B cell (primary cell): ENCODE data around the gene PLEKHM3. TPM values are rescaled to one million over a fixed set of nuclear protein-coding genes. Genes with fewer than 3 reads are reported as not detected.

Experiments used
- ATAC-seq: fragments of 200-7000 bp; cut with Tn5 transposase; one replicate; pipeline ENCODE4 v1.10.0; 2021; ENCODE audit warnings: low read depth, mild to moderate bottlenecking, moderate number of reproducible peaks, moderate library complexity
- CTCF ChIA-PET: fragments of 350-600 bp; sonication (Branson Sonifier 250); formaldehyde crosslinking; loops from one replicate; lab custom pipeline; 2021; ENCODE audit warnings: antibody characterized with exemption, inconsistent platforms; lab: Charles Lee
- POLR2A ChIA-PET: fragments of 350-600 bp; sonication (Branson Sonifier 250); formaldehyde crosslinking; loops from one replicate; lab custom pipeline; 2021; ENCODE audit warnings: antibody characterized with exemption; lab: Charles Lee
- DNase-seq: peaks from one replicate; pipeline ENCODE4 v3.0.0; 2013
- H2AFZ ChIP-seq: 2 replicates; pipeline ENCODE4 v1.6.1; 2012; ENCODE audit warnings: mild to moderate bottlenecking, low read depth, low read length; ENCODE audit not compliant: insufficient read depth, poor library complexity, severe bottlenecking
- H3K27ac ChIP-seq, 2 donors: 1 replicate in 1 of 2; 2 replicates in 1 of 2; pipeline ENCODE4 v1.5.1; 2012 to 2013; ENCODE audit warnings: low read length in 2 of 2, mild to moderate bottlenecking in 2 of 2, moderate library complexity in 1 of 2
- H3K27me3 ChIP-seq, 4 experiments: fragments of 200-600 bp in 1 of 4; sonication (generic) in 1 of 4; replicated peaks in 1 of 4; 1 replicate in 2 of 4; 2 replicates in 2 of 4; pipeline versions ENCODE4 v1.6.1 to v1.7.0; 2013 to 2016; ENCODE audit warnings: low read length in 3 of 4, mild to moderate bottlenecking in 2 of 4, mixed read lengths in 1 of 4, moderate library complexity in 1 of 4; ENCODE audit not compliant: insufficient read depth in 4 of 4, control insufficient read depth in 3 of 4; ENCODE audit errors: control extremely low read depth in 1 of 4
- H3K36me3 ChIP-seq, 2 experiments: replicated peaks in 1 of 2; 1 replicate in 1 of 2; 2 replicates in 1 of 2; pipeline versions ENCODE4 v1.6.1 to v1.7.1; 2013; ENCODE audit warnings: low read length in 1 of 2; ENCODE audit not compliant: insufficient read depth in 2 of 2, control insufficient read depth in 1 of 2; ENCODE audit errors: control extremely low read depth in 1 of 2, extremely low read depth in 1 of 2
- H3K4me1 ChIP-seq, 2 donors: fragments of 200-600 bp in 1 of 2; sonication (generic) in 1 of 2; 1 replicate in 1 of 2; 2 replicates in 1 of 2; pipeline versions ENCODE4 v1.5.1 to v1.6.1; 2013 to 2017; ENCODE audit warnings: low read length in 2 of 2; ENCODE audit not compliant: control insufficient read depth in 2 of 2, insufficient read depth in 2 of 2
- H3K4me2 ChIP-seq: replicated peaks from 2 replicates; pipeline ENCODE3; 2012; ENCODE audit warnings: mild to moderate bottlenecking, low read depth, low read length; ENCODE audit not compliant: poor library complexity, severe bottlenecking
- H3K4me3 ChIP-seq, 5 experiments: fragments of 200-600 bp in 1 of 5; sonication (generic) in 1 of 5; 1 replicate in 3 of 5; 2 replicates in 2 of 5; pipeline versions ENCODE4 v1.5.1 to v1.7.0; 2011 to 2016; ENCODE audit warnings: low read length in 4 of 5, mild to moderate bottlenecking in 4 of 5, low read depth in 2 of 5, control low read depth in 1 of 5, moderate library complexity in 1 of 5; ENCODE audit not compliant: insufficient read depth in 1 of 5; ENCODE audit errors: control extremely low read depth in 1 of 5, extremely low read depth in 1 of 5
- H3K79me2 ChIP-seq: fragments of 200-600 bp; sonication (generic); one replicate; pipeline ENCODE4 v1.6.0; 2016; ENCODE audit warnings: low read length; ENCODE audit not compliant: control insufficient read depth, insufficient read depth
- H3K9ac ChIP-seq: fragments of 200-600 bp; sonication (generic); 2 replicates; pipeline ENCODE4 v1.6.1; 2017; ENCODE audit warnings: mild to moderate bottlenecking, low read length, moderate library complexity
- H3K9me3 ChIP-seq, 3 donors: one replicate each; pipeline versions ENCODE4 v1.6.1 to v1.7.1; 2013; ENCODE audit warnings: low read length in 2 of 3; ENCODE audit not compliant: control insufficient read depth in 2 of 3, insufficient read depth in 1 of 3; ENCODE audit errors: control extremely low read depth in 1 of 3
- H4K20me1 ChIP-seq: 2 replicates; pipeline ENCODE4 v1.6.0; 2012; ENCODE audit warnings: mild to moderate bottlenecking, low read length; ENCODE audit not compliant: insufficient read depth, control insufficient read depth, poor library complexity, severe bottlenecking
- H3K27ac Mint-ChIP-seq: one replicate; pipeline ENCODE4 v1.8.0; 2021; ENCODE audit warnings: mixed read lengths
- H3K27me3 Mint-ChIP-seq: one replicate; pipeline ENCODE4 v1.8.0; 2021; ENCODE audit warnings: mixed read lengths
- H3K4me1 Mint-ChIP-seq: one replicate; pipeline ENCODE4 v1.8.0; 2021; ENCODE audit warnings: mixed read lengths
- H3K4me3 Mint-ChIP-seq: one replicate; pipeline ENCODE4 v1.8.0; 2021; ENCODE audit warnings: mixed read lengths
- H3K9me3 Mint-ChIP-seq: one replicate; pipeline ENCODE4 v1.8.0; 2022; ENCODE audit warnings: mixed read lengths; ENCODE audit not compliant: insufficient read depth
- EZH2 ChIP-seq: IDR thresholded peaks from 2 replicates; pipeline ENCODE4 v1.6.1; 2012; ENCODE audit warnings: borderline replicate concordance, low read depth, mild to moderate bottlenecking, moderate library complexity, low read length; ENCODE audit not compliant: insufficient read depth, poor library complexity, severe bottlenecking
- WGBS: methylation state at CpG from one replicate; pipeline ENCODE4 v1.1.5; 2013; ENCODE audit warnings: missing lambda C conversion rate; ENCODE audit not compliant: insufficient coverage; 5-methylcytosine and 5-hydroxymethylcytosine counted together
- intact Hi-C: fragments of 100-400 bp; cut with micrococcal nuclease; formaldehyde crosslinking; loops from one replicate; pipeline ENCODE4 v1.10.0; 2022
- polyA plus RNA-seq: library from polyadenylated mRNA; depleted of rRNA; stranded (reverse); fragments of >200 nt; gene quantifications from 2 replicates; pipeline ENCODE4 v1.2.3, GENCODE V29; 2012
- total RNA-seq, 2 donors: library from RNA; stranded (reverse); fragments of 120-200 nt in 1 of 2; gene quantifications; 1 replicate in 1 of 2; 2 replicates in 1 of 2; pipeline versions ENCODE4 v1.2.3 to v1.2.4, GENCODE V29; 2013 to 2022
- TF ChIP-seq, protein P1 (sequence below): fragments of 200-600 bp; IDR thresholded peaks from one replicate; pipeline ENCODE4 v1.8.0; 2022; ENCODE audit warnings: antibody characterized with exemption, mild to moderate bottlenecking

The PLEKHM3 gene
- total and polyA plus RNA-seq, 2 donors (not counting 1 experiment from before 2014, with no cell fraction given): 4.0 to 17.7 TPM

DNA sequence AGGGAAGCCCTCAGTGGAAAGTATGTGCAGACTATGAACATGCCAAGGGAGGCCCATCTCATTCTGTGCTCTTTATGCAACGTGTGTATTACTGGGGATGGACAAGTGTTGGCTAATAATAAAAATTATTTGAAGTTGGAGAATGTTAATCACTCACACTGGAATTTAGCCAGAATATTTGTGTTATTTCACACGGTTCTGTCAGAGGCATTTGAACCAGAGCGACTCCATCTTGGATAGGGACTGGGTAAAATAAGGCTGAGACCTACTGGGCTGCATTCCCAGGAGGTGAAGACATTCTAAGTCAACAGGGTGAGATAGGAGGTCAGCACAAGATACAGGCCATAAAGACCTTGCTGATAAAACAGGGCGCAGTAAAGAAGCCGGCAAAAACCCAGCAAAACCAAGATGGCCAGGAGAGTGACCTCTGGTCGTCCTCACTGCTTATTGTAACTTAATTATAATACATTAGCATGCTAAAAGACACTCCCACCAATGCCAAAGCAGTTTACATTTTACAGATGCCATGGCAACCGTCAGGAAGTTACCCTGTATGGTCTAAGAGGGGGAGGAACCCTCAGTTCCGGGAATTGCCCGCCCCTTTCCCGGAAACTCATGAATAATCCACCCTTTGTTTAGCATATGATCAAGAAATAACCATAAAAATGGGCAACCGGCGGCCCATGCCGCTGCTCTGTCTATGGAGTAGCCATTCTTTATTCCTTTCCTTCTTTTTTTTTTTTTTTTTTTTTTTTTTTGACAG is 253.1 kb downstream of the PLEKHM3 start:
- H3K4me3 ChIP-seq: no peak overlapping the region
- no peaks in the 10 kb centered on the region for H3K79me2 ChIP-seq
- no peaks in the 10 kb centered on the region for H3K9me3 Mint-ChIP-seq
- peaks cover 3% of the 10 kb centered on the region for H3K27me3 Mint-ChIP-seq
- H3K4me1 ChIP-seq: peaks cover 19 to 30% of the 10 kb centered on the region in 2 donors
- H3K9me3 ChIP-seq: peaks cover 0 to 6% (median 0%) of the 10 kb centered on the region in 3 donors
- 89% methylated on average over 3 of the region's 13 CpGs for WGBS
- H3K36me3 ChIP-seq: no peaks in the 10 kb centered on the region
- no peak for TF ChIP-seq EZH2
- TF ChIP-seq, protein P1, sequence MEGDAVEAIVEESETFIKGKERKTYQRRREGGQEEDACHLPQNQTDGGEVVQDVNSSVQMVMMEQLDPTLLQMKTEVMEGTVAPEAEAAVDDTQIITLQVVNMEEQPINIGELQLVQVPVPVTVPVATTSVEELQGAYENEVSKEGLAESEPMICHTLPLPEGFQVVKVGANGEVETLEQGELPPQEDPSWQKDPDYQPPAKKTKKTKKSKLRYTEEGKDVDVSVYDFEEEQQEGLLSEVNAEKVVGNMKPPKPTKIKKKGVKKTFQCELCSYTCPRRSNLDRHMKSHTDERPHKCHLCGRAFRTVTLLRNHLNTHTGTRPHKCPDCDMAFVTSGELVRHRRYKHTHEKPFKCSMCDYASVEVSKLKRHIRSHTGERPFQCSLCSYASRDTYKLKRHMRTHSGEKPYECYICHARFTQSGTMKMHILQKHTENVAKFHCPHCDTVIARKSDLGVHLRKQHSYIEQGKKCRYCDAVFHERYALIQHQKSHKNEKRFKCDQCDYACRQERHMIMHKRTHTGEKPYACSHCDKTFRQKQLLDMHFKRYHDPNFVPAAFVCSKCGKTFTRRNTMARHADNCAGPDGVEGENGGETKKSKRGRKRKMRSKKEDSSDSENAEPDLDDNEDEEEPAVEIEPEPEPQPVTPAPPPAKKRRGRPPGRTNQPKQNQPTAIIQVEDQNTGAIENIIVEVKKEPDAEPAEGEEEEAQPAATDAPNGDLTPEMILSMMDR: no peak
- no peak overlapping the region for H2AFZ ChIP-seq
- peaks cover 6% of the 10 kb centered on the region for H4K20me1 ChIP-seq
- no peak overlapping the region for H3K27ac ChIP-seq
- H3K4me2 ChIP-seq: no peak overlapping the region
- DNase-seq: no peak
- no peak overlapping the region for H3K27ac Mint-ChIP-seq
- peaks cover 0 to 9% (median 4%) of the 10 kb centered on the region in 4 experiments for H3K27me3 ChIP-seq
- CTCF ChIA-PET: no interaction called here
- H3K4me3 Mint-ChIP-seq: peak overlapping the region; percentile 46
- H3K4me1 Mint-ChIP-seq: peaks cover 26% of the 10 kb centered on the region
- POLR2A ChIA-PET: no interaction called here
- intact Hi-C loops: loop anchor here (5.0 kb wide), 1 partner anchor 495 kb away; the partner anchor contains the start of gene PIKFYVE
- ATAC-seq: no peak
- no peak overlapping the region for H3K9ac ChIP-seq

DNA sequence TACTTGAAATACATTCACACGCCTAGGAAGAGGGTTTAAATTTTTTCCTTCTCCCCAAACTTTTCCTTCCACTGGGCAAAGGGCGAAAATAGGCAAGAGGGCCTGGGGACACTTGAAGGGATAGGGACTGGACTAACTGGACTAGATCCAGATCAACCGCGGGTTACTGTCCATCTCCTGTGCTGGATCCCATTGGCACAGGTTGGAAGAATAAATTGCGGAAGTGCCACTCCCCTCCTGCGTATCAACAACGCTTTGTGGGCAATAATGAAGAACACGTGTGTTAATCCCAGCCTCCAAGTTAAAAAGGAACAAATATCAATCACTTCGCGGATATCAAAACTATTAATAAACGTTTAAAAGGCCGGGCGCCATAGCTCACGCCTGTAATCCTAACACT is 253.9 kb downstream of the PLEKHM3 start:
- Mint-ChIP-seq H3K4me3 (peak overlapping the region; percentile 89), H3K27ac (no peak overlapping the region), H3K4me1 (peaks cover 33% of the 10 kb centered on the region), H3K9me3 (no peaks in the 10 kb centered on the region), H3K27me3 (peaks cover 6% of the 10 kb centered on the region)
- TF ChIP-seq, protein P1: no peak
- H2AFZ ChIP-seq: peak overlapping the region; percentile 75
- ATAC-seq (no peak), DNase-seq (no peak)
- H3K4me2 ChIP-seq: peak overlapping the region; percentile 100
- no peaks in the 10 kb centered on the region for H3K79me2 ChIP-seq
- ChIA-PET POLR2A (no interaction called here), CTCF (no interaction called here)
- intact Hi-C loops: loop anchor here (2.0 to 5.0 kb wide), 4 partner anchors 25 to 496 kb away; partner anchors contain the start of genes IDH1, PIKFYVE and PLEKHM3
- peaks cover 27 to 39% of the 10 kb centered on the region in 2 donors for H3K4me1 ChIP-seq
- no peak overlapping the region for H3K4me3 ChIP-seq
- H3K27ac ChIP-seq: no peak overlapping the region
- no peaks in the 10 kb centered on the region for H3K36me3 ChIP-seq
- H3K9me3 ChIP-seq: peaks cover 0 to 9% (median 0%) of the 10 kb centered on the region in 3 donors
- H3K9ac ChIP-seq: no peak overlapping the region
- H3K27me3 ChIP-seq: peaks cover 0 to 15% (median 4%) of the 10 kb centered on the region in 4 experiments
- H4K20me1 ChIP-seq: peaks cover 8% of the 10 kb centered on the region
- 89% methylated on average over 6 of the region's 14 CpGs for WGBS
